GM18520 (cell line): ENCODE data around the gene ZNF24.
A peak's percentile ranks its signal among the peaks of the same experiment; 100 is the strongest.

Experiments used
- ATAC-seq: cut with Tn5 transposase; IDR thresholded peaks from one replicate; pipeline ENCODE4 v1.9.1; 2021; ENCODE audit not compliant: unreplicated experiment

The ZNF24 gene

GRCh38 chr18:35355140-35355618, 11.0 kb upstream of the ZNF24 start:
- ATAC-seq, result peak; percentile 98

GRCh38 chr18:35352778-35353177, 8.6 kb upstream of the ZNF24 start:
- no peak for ATAC-seq

GRCh38 chr18:35352283-35352682, 8.1 kb upstream of the ZNF24 start:
- ATAC-seq, result no peak

GRCh38 chr18:35348001-35348400, 3.8 kb upstream of the ZNF24 start:
- no peak for ATAC-seq

- ATAC-seq, result no peak
Measured at GRCh38 chr18:35345950-35346349, 1.7 kb upstream of the ZNF24 start.

GRCh38 chr18:35345460-35345921, 1.3 kb upstream of the ZNF24 start:
- no peak for ATAC-seq

- no peak for ATAC-seq
Measured at GRCh38 chr18:35344736-35345459, 678 bp upstream of the ZNF24 start.

GRCh38 chr18:35343488-35343935, 708 bp downstream of the ZNF24 start:
- no peak for ATAC-seq

GRCh38 chr18:35337286-35337685, 6.9 kb downstream of the ZNF24 start:
- ATAC-seq, result no peak

GRCh38 chr18:35335866-35336265, 8.4 kb downstream of the ZNF24 start:
- no peak for ATAC-seq

GRCh38 chr18:35334821-35335220, 9.4 kb downstream of the ZNF24 start:
- no peak for ATAC-seq

GRCh38 chr18:35334212-35334611, 10.0 kb downstream of the ZNF24 start:
- ATAC-seq, result no peak

- ATAC-seq, result no peak
Measured at GRCh38 chr18:35331367-35332087, 12.7 kb downstream of the ZNF24 start.

GRCh38 chr18:35328868-35329267, 15.4 kb downstream of the ZNF24 start:
- ATAC-seq, result no peak

GRCh38 chr18:35326695-35327387, 17.4 kb downstream of the ZNF24 start:
- ATAC-seq, result no peak

- ATAC-seq, result no peak
Measured at GRCh38 chr18:35324926-35325655, 19.1 kb downstream of the ZNF24 start.

GRCh38 chr18:35322486-35323458, 21.4 kb downstream of the ZNF24 start:
- ATAC-seq, result no peak

- ATAC-seq, result no peak
Measured at GRCh38 chr18:35311496-35311895, 32.7 kb downstream of the ZNF24 start.

- no peak for ATAC-seq
Measured at GRCh38 chr18:35306588-35307250, 37.5 kb downstream of the ZNF24 start.
